Subcutaneous adipose tissue (tissue), 4 donors: ENCODE results near the gene SULT2B1. TPM values are rescaled to one million over a fixed set of nuclear protein-coding genes. Genes with fewer than 3 reads are reported as not detected.

ENCODE experiments used
- total RNA-seq, 4 donors: library from RNA; depleted of rRNA; stranded (reverse); fragments of >200 nt; gene quantifications; one replicate each; pipeline ENCODE4 v1.1.0, GENCODE V29; 2016
- TF ChIP-seq, protein P1 (sequence below): fragments of 450-650 bp; IDR thresholded peaks from one replicate; pipeline ENCODE4 v1.5.1; 2016; ENCODE audit warnings: low read depth, mild to moderate bottlenecking, control low read depth, antibody characterized with exemption, moderate library complexity

Gene SULT2B1
- total RNA-seq, 4 donors from 2014 or later: not detected

DNA sequence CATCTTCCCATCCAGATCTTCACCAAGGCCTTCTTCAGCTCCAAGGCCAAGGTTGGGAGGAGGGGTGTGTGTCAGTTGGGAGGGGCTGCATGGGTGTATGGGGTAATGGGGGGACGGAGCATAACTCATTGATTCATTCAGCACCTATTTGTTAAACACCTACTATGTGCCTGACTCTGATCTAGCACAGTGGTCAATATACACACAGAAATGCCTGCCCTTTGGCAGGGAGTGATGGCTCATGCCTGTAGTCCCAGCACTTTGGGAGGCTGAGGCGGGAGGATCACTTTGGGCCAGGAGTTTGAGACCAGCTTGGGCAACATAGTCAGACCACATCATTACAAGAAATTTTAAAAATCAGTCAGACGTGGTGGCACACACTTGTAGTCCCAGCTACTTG is 35.4 kb downstream of the SULT2B1 start:
- TF ChIP-seq, protein P1, sequence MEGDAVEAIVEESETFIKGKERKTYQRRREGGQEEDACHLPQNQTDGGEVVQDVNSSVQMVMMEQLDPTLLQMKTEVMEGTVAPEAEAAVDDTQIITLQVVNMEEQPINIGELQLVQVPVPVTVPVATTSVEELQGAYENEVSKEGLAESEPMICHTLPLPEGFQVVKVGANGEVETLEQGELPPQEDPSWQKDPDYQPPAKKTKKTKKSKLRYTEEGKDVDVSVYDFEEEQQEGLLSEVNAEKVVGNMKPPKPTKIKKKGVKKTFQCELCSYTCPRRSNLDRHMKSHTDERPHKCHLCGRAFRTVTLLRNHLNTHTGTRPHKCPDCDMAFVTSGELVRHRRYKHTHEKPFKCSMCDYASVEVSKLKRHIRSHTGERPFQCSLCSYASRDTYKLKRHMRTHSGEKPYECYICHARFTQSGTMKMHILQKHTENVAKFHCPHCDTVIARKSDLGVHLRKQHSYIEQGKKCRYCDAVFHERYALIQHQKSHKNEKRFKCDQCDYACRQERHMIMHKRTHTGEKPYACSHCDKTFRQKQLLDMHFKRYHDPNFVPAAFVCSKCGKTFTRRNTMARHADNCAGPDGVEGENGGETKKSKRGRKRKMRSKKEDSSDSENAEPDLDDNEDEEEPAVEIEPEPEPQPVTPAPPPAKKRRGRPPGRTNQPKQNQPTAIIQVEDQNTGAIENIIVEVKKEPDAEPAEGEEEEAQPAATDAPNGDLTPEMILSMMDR: no peak

GRCh38 chr19:48588670-48589401 is 36.9 kb downstream of the SULT2B1 start:
- TF ChIP-seq, protein P1: no peak

DNA sequence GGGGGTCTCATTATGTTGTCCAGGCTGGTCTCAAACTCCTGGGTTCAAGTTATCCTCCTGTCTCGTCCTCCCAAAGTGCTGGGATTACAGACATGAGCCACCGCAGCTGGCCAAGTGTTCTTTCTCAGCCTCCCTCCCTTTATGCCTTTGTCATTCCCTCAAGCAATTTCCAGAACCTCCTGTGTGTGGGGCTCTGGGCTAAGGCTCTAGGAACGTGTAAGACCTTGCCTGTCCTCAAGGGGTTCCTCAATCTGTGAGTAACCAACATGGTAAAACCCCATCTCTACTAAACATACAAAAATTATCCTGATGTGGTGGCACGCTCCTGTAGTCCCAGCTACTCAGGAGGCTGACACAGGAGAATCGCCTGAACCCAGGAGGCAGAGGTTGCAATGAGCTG is 39.0 kb downstream of the SULT2B1 start:
- TF ChIP-seq, protein P1: no peak

DNA sequence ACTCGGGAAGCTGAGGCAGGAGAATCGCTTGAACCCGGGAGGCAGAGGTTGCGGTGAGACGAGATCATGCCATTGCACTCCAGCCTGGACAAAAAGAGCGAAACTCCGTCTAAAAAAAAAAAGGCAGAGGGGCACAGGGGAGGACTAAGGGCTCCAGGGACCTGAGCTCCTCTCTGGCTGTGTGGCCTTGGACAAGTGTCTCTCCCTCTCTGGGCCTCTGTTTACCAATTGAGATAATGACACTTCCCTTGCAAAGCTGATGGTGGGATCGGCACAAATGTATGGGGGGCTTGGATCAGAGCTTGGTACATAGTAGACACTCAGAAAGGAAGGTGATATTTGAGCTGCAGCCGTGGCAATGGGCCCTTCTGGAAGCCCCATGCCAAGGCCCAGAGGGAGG is 43.2 kb downstream of the SULT2B1 start:
- TF ChIP-seq, protein P1: no peak

- TF ChIP-seq, protein P1: no peak
Observed at GRCh38 chr19:48595833-48596232, 43.9 kb downstream of the SULT2B1 start.

DNA sequence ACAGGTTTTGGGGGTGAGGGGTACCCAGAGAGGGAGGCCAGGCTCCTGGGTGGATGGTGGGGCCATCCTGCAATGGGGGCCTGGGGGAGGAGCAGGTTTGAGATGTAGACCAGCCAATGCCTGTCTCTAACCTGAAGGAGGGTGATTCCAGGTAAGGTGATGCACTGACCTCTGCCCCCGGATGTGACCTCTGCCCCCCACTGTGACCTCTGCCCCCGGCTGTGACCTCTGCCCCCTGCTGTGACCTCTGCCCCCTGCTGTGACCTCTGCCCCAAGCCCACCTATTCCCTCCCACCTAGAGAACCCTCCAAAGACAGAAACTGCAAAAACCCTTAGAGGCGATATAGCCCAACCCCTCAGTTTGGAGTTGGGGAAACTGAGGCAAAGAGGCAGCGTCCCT is 44.3 kb downstream of the SULT2B1 start:
- TF ChIP-seq, protein P1: no peak

- TF ChIP-seq, protein P1: no peak
Observed at GRCh38 chr19:48596679-48597465, 44.9 kb downstream of the SULT2B1 start.
